SK-N-SH treated with all-trans-retinoic acid at 6 μM for 48 hours (cell line): Measurements from ENCODE around the gene TNS1.

Source experiments
- CSDC2 ChIP-seq: fragments of 250-450 bp; sonication (Bioruptor Pico); IDR thresholded peaks from 2 replicates; pipeline ENCODE4 v1.5.0; 2020; ENCODE audit warnings: mild to moderate bottlenecking, moderate library complexity
- ESRRG ChIP-seq: fragments of 250-450 bp; sonication (Bioruptor Pico); IDR thresholded peaks from 2 replicates; pipeline ENCODE4 v1.6.1; 2021; ENCODE audit warnings: mild to moderate bottlenecking
- ISL1 ChIP-seq: fragments of 250-450 bp; sonication (Bioruptor Pico); IDR thresholded peaks from 2 replicates; pipeline ENCODE4 v2.1.2; 2022; ENCODE audit warnings: mild to moderate bottlenecking, moderate library complexity
- PATZ1 ChIP-seq: fragments of 250-450 bp; sonication (Bioruptor Pico); IDR thresholded peaks from 2 replicates; pipeline ENCODE4 v1.8.0; 2020; ENCODE audit warnings: mild to moderate bottlenecking, moderate library complexity, borderline replicate concordance
- POU6F1 ChIP-seq: fragments of 250-450 bp; sonication (Bioruptor Pico); IDR thresholded peaks from 2 replicates; pipeline ENCODE4 v1.8.0; 2021; ENCODE audit warnings: low read depth, mild to moderate bottlenecking, moderate library complexity, borderline replicate concordance
- PPARA ChIP-seq: fragments of 250-450 bp; sonication (Bioruptor Pico); IDR thresholded peaks from 2 replicates; pipeline ENCODE4 v1.5.0; 2020; ENCODE audit warnings: mild to moderate bottlenecking, borderline replicate concordance
- RARB ChIP-seq: fragments of 250-450 bp; sonication (Bioruptor Pico); IDR thresholded peaks from 2 replicates; pipeline ENCODE4 v1.8.0; 2021; ENCODE audit warnings: mild to moderate bottlenecking, moderate library complexity
- SNAI2 ChIP-seq: fragments of 250-450 bp; sonication (Bioruptor Pico); IDR thresholded peaks from 2 replicates; pipeline ENCODE4 v1.5.0; 2020; ENCODE audit warnings: mild to moderate bottlenecking, moderate library complexity
- TCF4 ChIP-seq: fragments of 250-450 bp; sonication (Bioruptor Pico); IDR thresholded peaks from 2 replicates; pipeline ENCODE4 v1.8.0; 2021; ENCODE audit warnings: mild to moderate bottlenecking, moderate library complexity, borderline replicate concordance
- TSHZ2 ChIP-seq: fragments of 250-450 bp; sonication (Bioruptor Pico); IDR thresholded peaks from 2 replicates; pipeline ENCODE4 v1.5.0; 2020; ENCODE audit warnings: mild to moderate bottlenecking, moderate library complexity
- ZFP3 ChIP-seq: fragments of 250-450 bp; sonication (Bioruptor Pico); IDR thresholded peaks from 2 replicates; pipeline ENCODE4 v1.5.0; 2020; ENCODE audit warnings: mild to moderate bottlenecking, moderate library complexity
- ZFP30 ChIP-seq: fragments of 450-650 bp; formaldehyde crosslinking; IDR thresholded peaks from 2 replicates; pipeline ENCODE4 v1.5.0; 2022; ENCODE audit warnings: mild to moderate bottlenecking, moderate library complexity
- TF ChIP-seq, protein P1 (sequence below): fragments of 250-450 bp; sonication (Bioruptor Pico); IDR thresholded peaks from 2 replicates; pipeline ENCODE4 v1.5.1; 2020; ENCODE audit warnings: low read depth, mild to moderate bottlenecking, moderate library complexity

DNA sequence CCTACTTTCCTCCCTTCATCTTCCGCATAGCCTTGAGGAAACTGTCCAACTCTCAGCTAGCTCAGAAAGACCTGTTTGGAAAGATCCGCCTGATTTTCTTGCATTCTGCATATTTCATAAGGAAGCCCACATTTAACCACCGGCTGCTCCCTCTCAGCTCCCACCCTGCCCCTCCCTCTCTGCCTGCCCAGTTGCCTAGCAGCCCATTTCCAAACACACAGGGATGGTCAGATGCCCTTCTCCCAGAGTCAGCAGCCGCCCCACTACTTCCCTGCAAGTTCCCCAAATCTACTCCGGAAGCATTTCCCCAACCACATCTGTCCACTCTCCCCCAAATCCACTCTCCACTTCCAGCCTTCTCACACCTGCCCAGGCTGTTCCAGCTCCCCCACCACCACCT lies 96.0 kb downstream of the TNS1 start:
- TF ChIP-seq ZFP3 (CRISPR knock-in tag) = no peak
- TF ChIP-seq RARB (CRISPR knock-in tag) = no peak
- TF ChIP-seq ZFP30 (CRISPR knock-in tag) = no peak
- TF ChIP-seq PATZ1 (CRISPR knock-in tag) = no peak
- no peak for TF ChIP-seq TCF4 (CRISPR knock-in tag)
- no peak for TF ChIP-seq ISL1
- no peak for TF ChIP-seq ESRRG
- no peak for TF ChIP-seq SNAI2
- TF ChIP-seq, protein P1, sequence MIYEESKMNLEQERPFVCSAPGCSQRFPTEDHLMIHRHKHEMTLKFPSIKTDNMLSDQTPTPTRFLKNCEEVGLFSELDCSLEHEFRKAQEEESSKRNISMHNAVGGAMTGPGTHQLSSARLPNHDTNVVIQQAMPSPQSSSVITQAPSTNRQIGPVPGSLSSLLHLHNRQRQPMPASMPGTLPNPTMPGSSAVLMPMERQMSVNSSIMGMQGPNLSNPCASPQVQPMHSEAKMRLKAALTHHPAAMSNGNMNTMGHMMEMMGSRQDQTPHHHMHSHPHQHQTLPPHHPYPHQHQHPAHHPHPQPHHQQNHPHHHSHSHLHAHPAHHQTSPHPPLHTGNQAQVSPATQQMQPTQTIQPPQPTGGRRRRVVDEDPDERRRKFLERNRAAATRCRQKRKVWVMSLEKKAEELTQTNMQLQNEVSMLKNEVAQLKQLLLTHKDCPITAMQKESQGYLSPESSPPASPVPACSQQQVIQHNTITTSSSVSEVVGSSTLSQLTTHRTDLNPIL (CRISPR knock-in tag) = no peak
- no peak for TF ChIP-seq CSDC2
- no peak for TF ChIP-seq PPARA
- no peak for TF ChIP-seq TSHZ2 (CRISPR knock-in tag)
- no peak for TF ChIP-seq POU6F1
